Measurements from ENCODE around the gene KIF5B.
"Not testable (repeated sequence)": the region's sequence is repeated elsewhere in the genome, so short reads cannot be mapped to it uniquely, and the experiment has no call there.

The KIF5B gene

DNA sequence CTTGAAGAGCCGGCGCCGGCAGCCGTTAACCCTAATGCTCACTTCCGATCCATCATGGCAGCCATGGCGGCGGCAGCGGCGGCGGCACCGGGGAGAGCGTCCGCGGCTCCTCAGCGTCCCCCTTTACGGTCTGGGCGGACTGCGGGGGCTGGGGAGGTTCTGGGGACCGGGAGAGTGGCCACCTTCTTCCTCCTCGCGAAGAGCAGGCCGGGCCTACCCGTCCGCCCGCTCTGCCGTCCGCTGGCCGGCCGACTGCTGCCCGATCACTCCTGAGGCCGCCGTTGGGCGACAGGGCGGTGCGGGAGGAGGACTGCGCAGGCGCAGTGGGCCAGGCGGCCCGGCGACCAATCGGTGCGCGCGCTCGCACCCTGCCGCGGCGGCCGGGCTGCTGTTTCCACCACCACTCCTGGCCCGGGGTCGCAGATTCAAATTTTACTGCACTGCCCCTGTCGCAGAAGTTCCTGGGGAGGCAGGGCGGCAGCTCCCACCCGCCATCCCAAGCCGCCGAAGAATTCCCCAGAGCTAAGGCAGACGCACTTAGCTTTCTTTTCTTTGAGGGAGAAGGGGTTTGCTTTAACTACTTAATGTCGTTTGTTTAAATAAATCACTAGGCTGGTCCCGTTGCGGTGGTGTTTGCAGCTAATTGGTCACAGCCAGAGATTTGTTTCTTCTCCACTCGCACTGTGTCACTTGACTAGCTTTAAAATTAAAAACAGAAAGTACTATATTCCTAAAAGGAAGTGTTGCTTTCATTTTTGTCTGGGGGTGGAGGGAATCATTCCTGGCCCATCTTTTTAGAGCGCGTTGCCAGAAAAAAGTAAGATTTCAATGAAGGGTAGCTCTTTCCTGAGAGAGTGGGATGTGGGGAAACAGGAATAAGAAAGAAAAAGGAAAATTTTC is at the start of gene KIF5B:
Gene KIF5B, minus strand, starts transcription at position 290 of the 900 bp plus-strand sequence. CDS start 452 bp downstream, outside the sequence.
- DNase-seq (ENCODE audit: low read depth in 3 of 3) = peak; percentile 75 to 85 (median 76)

- DNase-seq (ENCODE audit: low read depth in 3 of 3) = no peak
Observed at GRCh38 chr10:32105782-32106382, 49.7 kb upstream of the KIF5B start.

GRCh38 chr10:32104622-32105509 is 48.6 kb upstream of the KIF5B start:
- no peak for DNase-seq (ENCODE audit: low read depth in 3 of 3)

GRCh38 chr10:32104181-32104580 is 48.0 kb upstream of the KIF5B start:
- no peak for DNase-seq (ENCODE audit: low read depth in 3 of 3)

DNA sequence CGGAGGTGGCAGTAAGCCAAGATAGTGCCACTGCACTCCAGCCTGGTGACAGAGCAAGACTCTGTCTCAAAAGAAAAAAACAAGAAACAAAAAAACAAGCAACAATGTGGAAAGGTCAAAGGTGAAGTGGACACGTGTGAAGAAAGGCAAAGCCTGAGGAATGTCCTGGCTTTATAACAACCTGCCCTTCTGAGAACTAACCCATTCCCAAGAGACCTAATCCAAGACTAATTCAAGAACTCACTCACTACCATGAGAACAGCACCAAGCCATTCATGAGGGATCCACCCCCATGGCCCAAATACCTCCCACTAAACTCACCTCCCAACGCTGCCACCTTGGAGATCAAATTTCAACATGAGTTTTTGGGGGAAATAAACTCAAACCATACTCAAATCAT is 47.5 kb upstream of the KIF5B start:
- no peak for DNase-seq (ENCODE audit: low read depth in 3 of 3)

- DNase-seq (ENCODE audit: low read depth in 3 of 3) = not testable (repeated sequence)
Observed at GRCh38 chr10:32098566-32099259, 42.5 kb upstream of the KIF5B start.

DNA sequence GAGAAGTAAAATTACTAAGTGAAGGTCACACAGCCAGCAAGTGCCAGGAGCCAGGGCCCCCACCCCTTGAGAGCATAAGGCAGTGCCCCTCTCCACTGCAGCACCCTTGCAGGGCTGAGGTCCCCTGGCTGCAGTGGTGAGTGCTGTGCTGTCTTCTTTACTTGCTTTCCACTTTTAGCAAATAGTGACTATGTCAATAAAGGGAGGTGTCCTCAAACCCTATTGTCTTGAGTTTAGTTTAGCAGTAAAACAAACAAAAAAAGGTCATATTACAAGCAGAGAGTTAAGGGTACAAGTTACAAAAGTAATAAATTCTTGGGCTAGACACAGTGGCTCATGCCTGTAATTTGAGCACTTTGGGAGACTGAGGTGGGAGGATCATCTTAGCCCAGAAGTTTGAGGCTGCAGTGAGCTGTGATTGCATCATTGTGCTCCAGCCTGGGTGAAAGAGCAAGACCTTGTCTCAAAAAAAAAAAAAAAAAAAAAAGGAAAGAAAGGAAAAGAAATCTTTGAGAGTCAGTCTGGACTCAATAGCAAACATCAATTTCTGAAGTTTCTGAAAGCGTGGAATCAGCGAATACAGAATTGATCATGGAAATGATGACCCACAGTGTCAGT is 39.0 kb upstream of the KIF5B start:
- no peak for DNase-seq (ENCODE audit: low read depth in 3 of 3)

GRCh38 chr10:32093650-32094049 is 37.4 kb upstream of the KIF5B start:
- DNase-seq (ENCODE audit: low read depth in 3 of 3) = no peak

DNA sequence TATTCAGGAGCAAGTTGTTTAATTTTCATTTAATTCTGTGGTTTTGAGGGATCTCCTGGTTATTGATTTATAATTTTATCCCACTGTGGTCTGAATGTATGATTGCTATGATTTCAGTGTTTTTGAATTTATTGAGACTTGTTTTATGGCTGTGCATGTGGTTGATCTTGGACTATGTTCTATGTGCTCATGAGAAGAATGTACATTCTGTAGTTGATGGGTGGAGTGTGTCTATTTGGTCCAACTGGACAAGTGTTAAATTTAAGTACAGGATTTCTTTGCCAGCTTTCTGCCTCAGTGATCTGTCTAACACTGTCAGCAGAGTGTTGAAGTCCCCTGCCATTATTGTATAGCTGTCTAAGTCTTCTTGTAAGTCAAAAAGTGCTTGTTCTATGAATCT is 34.8 kb upstream of the KIF5B start:
- no peak for DNase-seq (ENCODE audit: low read depth in 3 of 3)

DNA sequence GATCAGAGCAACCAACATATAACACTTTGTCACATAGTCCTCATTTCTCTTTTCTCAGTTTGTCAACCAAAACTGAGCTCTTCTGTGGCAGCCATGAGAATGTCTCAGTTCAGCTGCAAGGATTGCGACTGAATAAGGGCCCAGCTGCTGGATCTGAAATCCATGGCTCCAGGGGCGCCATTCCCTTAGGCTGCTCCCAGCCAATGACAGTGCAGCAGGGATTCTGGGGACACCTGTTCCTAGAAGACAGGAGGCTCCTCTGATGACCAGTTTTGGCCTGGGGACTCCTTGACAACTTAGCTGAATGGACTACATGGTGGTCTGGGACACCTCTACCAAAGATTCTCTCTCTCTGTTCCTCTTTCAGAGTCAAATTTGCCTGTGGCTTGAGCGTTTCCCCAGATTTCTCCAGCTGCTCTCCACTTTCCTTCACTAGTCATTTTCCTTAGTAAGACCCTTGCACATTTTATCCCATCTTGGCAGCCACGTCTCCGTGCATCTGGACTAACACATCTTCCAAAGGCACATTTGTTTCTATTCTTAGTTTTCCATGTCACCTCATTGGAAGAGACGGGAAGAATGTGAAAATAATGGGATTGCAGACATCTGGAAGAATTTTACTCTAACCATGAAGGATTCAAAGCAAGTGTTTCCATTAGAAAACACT is 28.1 kb upstream of the KIF5B start:
- DNase-seq (ENCODE audit: low read depth in 3 of 3) = no peak

DNA sequence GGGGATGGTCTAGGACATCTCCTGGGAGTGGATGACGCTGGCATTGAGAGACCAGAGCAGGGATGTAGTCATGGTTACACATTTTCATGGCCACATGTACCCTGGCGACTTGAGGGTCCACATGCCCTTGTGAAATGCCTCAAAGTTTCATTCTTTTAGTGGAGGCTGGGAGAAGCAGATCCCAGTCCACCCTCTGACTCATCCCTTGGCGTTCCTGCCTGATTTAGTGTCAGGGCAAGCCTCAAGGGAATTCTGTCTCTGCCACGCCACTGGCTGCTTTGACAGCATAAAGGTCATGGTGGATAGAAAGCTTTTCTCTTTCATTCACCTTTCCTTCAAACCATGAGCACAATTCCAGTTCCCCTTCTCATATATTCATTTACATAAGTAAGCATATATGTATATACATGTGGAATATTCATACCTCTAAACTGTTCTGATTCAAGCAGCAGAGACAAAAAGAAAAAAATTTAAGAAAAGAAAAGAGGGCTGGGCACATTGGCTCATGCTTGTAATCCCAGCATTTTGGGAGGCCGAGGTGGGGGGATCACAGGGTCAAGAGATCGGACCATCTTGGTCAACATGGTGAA is 21.8 kb upstream of the KIF5B start:
- DNase-seq (ENCODE audit: low read depth in 3 of 3) = no peak

DNA sequence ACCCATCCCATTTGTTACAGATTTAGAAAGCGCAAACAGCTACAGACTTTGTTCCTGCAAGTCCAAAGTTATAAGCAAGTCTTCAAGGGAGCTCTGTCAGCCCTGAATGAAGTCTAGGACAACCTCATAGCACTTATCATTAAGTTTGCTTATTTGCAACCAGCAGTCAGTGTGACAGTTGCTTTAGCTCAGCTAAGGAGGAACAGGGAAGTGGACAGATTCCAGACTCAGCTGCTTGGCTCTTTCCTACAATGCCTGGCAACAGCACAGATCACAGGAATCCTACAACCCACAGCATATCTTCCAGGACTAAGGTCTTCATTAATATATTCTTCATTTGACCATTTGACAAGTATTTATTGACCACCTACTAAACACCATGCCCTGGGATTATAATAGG is 17.4 kb upstream of the KIF5B start:
- DNase-seq (ENCODE audit: low read depth in 3 of 3) = no peak

- no peak for DNase-seq (ENCODE audit: low read depth in 3 of 3)
Observed at GRCh38 chr10:32073128-32073527, 16.9 kb upstream of the KIF5B start.

DNA sequence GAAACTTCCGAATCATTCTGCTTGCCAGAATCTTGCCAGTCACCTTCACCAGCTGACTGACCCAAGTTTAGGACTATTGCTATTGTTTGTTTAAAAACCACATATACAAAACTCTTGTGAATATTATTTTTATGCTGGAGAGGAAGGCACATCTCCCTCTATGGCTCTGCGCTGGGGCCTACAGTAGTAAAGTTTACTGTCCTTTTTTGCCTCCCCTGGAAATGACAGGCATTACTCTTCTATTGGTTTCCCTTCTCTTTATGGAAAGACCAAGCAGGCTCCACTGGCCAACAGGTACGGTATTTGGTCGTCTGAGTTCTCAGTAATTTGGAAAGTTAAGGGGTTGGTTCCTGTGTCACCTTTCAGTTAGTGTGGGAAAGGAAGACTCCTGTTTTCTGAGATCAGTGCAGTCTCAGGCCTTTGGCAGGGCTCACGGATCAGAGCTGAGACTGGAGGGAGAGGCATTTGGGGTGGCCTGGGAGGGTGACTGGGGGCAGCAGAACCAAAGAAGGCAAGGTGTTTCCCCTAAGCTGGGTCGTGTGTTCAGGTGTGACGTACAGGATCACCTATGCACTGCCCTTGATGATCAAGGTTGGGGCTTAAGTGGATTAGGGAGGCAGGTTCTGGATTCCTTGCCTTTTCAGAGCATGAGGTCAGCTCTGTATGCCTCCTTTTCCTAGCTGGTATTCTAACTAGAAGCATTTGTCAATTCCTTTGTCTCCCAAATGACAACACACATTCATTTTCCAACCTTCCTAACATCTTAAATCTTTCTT is 16.0 kb upstream of the KIF5B start:
- no peak for DNase-seq (ENCODE audit: low read depth in 3 of 3)

DNA sequence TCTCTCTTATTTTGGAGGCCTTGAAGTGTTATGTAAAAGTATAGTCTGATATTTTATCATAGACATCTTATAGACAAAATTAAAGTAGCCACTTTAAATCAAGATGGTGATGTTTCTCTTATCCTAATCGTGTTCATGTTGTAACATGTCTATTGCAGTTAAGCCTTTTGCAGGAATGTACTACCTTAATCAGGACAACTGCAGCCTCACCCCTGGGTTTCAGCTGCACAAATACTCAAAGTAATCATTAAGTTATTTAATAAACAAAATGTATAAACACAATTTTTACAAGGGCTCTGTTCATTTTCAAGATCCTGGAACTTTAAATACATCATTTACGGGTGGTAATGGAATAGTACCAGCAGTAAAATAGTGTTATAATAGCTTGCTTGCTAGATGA is 14.4 kb upstream of the KIF5B start:
- no peak for DNase-seq (ENCODE audit: low read depth in 3 of 3)

- DNase-seq (ENCODE audit: low read depth in 3 of 3) = no peak
Observed at GRCh38 chr10:32068569-32068968, 12.3 kb upstream of the KIF5B start.

- DNase-seq (ENCODE audit: low read depth in 3 of 3) = not testable (repeated sequence)
Observed at GRCh38 chr10:32067931-32068330, 11.7 kb upstream of the KIF5B start.

DNA sequence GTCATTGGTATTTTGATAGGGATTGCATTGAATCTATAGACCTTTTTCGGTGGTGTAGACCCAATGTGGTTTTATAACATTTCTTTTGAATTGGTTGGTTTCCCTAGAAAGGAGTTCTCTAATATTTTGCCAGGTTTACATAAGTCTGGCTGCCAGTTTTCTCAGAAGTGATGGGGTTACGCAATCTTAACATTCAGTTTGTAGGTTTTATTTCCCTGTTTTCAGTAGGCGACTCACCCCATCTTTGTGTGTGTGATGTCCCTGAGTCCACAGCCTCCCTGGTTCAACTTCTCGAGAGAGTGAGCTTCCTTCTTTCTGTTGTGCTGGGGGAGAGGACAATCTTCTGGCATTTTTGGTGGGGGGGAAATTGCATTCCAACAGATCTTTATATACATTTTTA is 9.6 kb upstream of the KIF5B start:
- DNase-seq (ENCODE audit: low read depth in 3 of 3) = no peak

- DNase-seq (ENCODE audit: low read depth in 3 of 3) = no peak
Observed at GRCh38 chr10:32061440-32061839, 5.2 kb upstream of the KIF5B start.

Measured in stimulated activated CD4-positive, alpha-beta T cell treated with anti-CD3 and anti-CD28 coated beads, TNF-alpha, amount 100 ng/mL, for 24 hours (primary cell).